Measurements from ENCODE around the gene SCP2. TPM values are rescaled to one million over a fixed set of nuclear protein-coding genes. Genes with fewer than 3 reads are reported as not detected.

The SCP2 gene
- total and polyA plus RNA-seq, 2 of the 4 experiments (the other 2 are of a cell fraction) = 70.4 to 83.1 TPM

DNA sequence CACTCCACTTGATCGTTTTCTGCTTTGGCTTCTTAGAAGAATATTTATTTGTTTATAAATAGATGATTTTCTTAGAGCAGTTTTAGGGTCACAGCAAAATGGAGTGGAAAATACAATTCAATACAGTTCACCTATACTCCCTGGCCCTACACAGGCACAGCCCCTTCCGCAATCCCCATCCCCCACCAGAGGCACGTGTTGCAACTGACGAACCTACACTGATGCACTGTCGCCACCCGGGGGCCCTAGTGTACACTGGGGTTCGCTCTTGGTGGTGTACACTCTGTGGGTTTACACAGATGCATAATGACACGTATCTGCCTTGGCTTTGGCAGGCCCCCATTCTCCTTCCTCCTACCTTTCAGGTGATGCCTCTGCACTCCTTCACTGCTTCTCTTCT lies 13.5 kb upstream of the SCP2 start:
- no peak for TF ChIP-seq CEBPB (IDR thresholded peaks at IDR 0.05; ENCODE audit: low read depth, low read length)
- no peak for TF ChIP-seq CHD1 (IDR thresholded peaks at IDR 0.05; ENCODE audit: low read depth, low read length)
- TF ChIP-seq RAD21 (IDR thresholded peaks at IDR 0.05; ENCODE audit: low read length) = no peak
- TF ChIP-seq FOS (IDR thresholded peaks at IDR 0.05; ENCODE audit: low read depth, low read length) = no peak
- TF ChIP-seq NFE2L2 (IDR thresholded peaks at IDR 0.05; ENCODE audit: low read depth, low read length) = no peak
- TF ChIP-seq MXI1 (IDR thresholded peaks at IDR 0.05; ENCODE audit: borderline replicate concordance, low read depth, low read length) = no peak
- TF ChIP-seq, protein P1, sequence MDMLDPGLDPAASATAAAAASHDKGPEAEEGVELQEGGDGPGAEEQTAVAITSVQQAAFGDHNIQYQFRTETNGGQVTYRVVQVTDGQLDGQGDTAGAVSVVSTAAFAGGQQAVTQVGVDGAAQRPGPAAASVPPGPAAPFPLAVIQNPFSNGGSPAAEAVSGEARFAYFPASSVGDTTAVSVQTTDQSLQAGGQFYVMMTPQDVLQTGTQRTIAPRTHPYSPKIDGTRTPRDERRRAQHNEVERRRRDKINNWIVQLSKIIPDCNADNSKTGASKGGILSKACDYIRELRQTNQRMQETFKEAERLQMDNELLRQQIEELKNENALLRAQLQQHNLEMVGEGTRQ (IDR thresholded peaks at IDR 0.05; ENCODE audit: low read depth, low read length) = no peak
- TF ChIP-seq, protein P2, sequence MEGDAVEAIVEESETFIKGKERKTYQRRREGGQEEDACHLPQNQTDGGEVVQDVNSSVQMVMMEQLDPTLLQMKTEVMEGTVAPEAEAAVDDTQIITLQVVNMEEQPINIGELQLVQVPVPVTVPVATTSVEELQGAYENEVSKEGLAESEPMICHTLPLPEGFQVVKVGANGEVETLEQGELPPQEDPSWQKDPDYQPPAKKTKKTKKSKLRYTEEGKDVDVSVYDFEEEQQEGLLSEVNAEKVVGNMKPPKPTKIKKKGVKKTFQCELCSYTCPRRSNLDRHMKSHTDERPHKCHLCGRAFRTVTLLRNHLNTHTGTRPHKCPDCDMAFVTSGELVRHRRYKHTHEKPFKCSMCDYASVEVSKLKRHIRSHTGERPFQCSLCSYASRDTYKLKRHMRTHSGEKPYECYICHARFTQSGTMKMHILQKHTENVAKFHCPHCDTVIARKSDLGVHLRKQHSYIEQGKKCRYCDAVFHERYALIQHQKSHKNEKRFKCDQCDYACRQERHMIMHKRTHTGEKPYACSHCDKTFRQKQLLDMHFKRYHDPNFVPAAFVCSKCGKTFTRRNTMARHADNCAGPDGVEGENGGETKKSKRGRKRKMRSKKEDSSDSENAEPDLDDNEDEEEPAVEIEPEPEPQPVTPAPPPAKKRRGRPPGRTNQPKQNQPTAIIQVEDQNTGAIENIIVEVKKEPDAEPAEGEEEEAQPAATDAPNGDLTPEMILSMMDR (conservative IDR thresholded peaks at IDR 0.05; ENCODE audit: low read depth, low read length) = no peak
- TF ChIP-seq SMC3 (IDR thresholded peaks at IDR 0.05; ENCODE audit: low read depth, low read length) = no peak
- TF ChIP-seq BHLHE40 (IDR thresholded peaks at IDR 0.05; ENCODE audit: low read depth, low read length) = no peak
- no peak for TF ChIP-seq RFX5 (IDR thresholded peaks at IDR 0.05; ENCODE audit: low read depth, low read length)
- TF ChIP-seq MAZ (IDR thresholded peaks at IDR 0.05; ENCODE audit: borderline replicate concordance, low read depth, low read length) = no peak
- TF ChIP-seq MAFK (IDR thresholded peaks at IDR 0.05; ENCODE audit: low read depth, low read length) = no peak
- TF ChIP-seq, protein P3, sequence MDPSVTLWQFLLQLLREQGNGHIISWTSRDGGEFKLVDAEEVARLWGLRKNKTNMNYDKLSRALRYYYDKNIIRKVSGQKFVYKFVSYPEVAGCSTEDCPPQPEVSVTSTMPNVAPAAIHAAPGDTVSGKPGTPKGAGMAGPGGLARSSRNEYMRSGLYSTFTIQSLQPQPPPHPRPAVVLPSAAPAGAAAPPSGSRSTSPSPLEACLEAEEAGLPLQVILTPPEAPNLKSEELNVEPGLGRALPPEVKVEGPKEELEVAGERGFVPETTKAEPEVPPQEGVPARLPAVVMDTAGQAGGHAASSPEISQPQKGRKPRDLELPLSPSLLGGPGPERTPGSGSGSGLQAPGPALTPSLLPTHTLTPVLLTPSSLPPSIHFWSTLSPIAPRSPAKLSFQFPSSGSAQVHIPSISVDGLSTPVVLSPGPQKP (IDR thresholded peaks at IDR 0.05; ENCODE audit: borderline replicate concordance, low read depth, low read length) = no peak
- no peak for TF ChIP-seq RCOR1 (IDR thresholded peaks at IDR 0.05; ENCODE audit: insufficient replicate concordance, low read length)
- TF ChIP-seq POLR2A (IDR thresholded peaks at IDR 0.05; ENCODE audit: low read depth, low read length) = no peak
- ChIA-PET POLR2A (ENCODE audit: unreplicated experiment) (no interaction called here), CTCF (no interaction called here)
- Histone ChIP-seq H3K36me3 (ENCODE audit: control insufficient read depth, insufficient read depth, low read length) (0 out of 2 replicates have a peak, but pooled peaks cover 2% of the 10 kb centered on the region), H4K91ac (ENCODE audit: insufficient read depth, low read depth, low read length) (no peak overlapping the region), H2AFZ (replicated peaks; ENCODE audit: low read length, poor library complexity) (no peak overlapping the region), H2AK9ac (replicated peaks; ENCODE audit: low read depth, low read length, poor library complexity) (no peak overlapping the region), H4K8ac (ENCODE audit: low read depth in 2 of 2, low read length in 2 of 2) (no peak overlapping the region), H3K27me3 (ENCODE audit: control insufficient read depth, insufficient read depth, low read length) (no peaks in the 10 kb centered on the region), H3K18ac (ENCODE audit: low read depth, low read length) (no peak overlapping the region), H3K4me3 (ENCODE audit: insufficient read depth, low read depth, low read length) (no peak overlapping the region), H2BK120ac (ENCODE audit: low read depth, low read length) (no peak overlapping the region), H4K5ac (ENCODE audit: low read depth, low read length) (no peak overlapping the region), H3K9ac (ENCODE audit: low read depth, low read length) (no peak overlapping the region), H3K14ac (replicated peaks; ENCODE audit: low read depth, low read length) (no peak overlapping the region), H2AK5ac (ENCODE audit: low read depth, low read length) (no peak overlapping the region), H3K23ac (ENCODE audit: low read depth, low read length) (no peak overlapping the region), H3K4ac (ENCODE audit: low read depth, low read length) (no peak overlapping the region), H3K27ac (ENCODE audit: insufficient read depth, low read length) (no peak overlapping the region), H3K9me1 (ENCODE audit: insufficient read depth, low read length) (peaks cover 3% of the 10 kb centered on the region), H2BK15ac (ENCODE audit: low read depth, low read length) (no peak overlapping the region), H3K9me3 (ENCODE audit: control insufficient read depth, insufficient read depth, low read length) (no peaks in the 10 kb centered on the region), H3K4me2 (ENCODE audit: low read depth, low read length) (no peak overlapping the region), H2BK5ac (ENCODE audit: low read depth, low read length, poor library complexity, severe bottlenecking) (no peak overlapping the region), H4K20me1 (ENCODE audit: insufficient read depth, low read length) (no peaks in the 10 kb centered on the region), H3K4me1 (ENCODE audit: control insufficient read depth, insufficient read depth, low read length) (no peaks in the 10 kb centered on the region; the same call in 1 of the 2 replicates), H3K79me1 (ENCODE audit: low read depth in 1 of 2, low read length in 2 of 2) (no peaks in the 10 kb centered on the region), H3K56ac (ENCODE audit: extremely low read depth, insufficient read depth, low read length) (no peak overlapping the region), H2BK20ac (ENCODE audit: low read depth, low read length) (no peak overlapping the region)
- in situ Hi-C loops (cut with MboI; ENCODE audit: low sequenced_read_pairs) = no loop called here
- intact Hi-C loops (cut with micrococcal nuclease) = no loop called here
- BruUV-seq (replicated peaks) = no TSS peak
- DNase-seq (no peak), ATAC-seq (ENCODE audit: low read depth) (no peak)
- 58% methylated on average over 2 of the region's 8 CpGs; no CpG with 5 or more reads in 1 of the 2 experiments for WGBS, 2 experiments (ENCODE audit: extremely low coverage in 2 of 2, insufficient read length in 1 of 2)
- dilution Hi-C loops (cut with HindIII; ENCODE audit: low sequenced_read_pairs, unreplicated experiment) = no loop called here
